Gastrocnemius medialis (tissue), 4 donors: ENCODE measurements around the gene RASA3. TPM values are rescaled to one million over a fixed set of nuclear protein-coding genes. Genes with fewer than 3 reads are reported as not detected.

Source experiments
- ATAC-seq, 2 donors: fragments of 150-250 bp; one replicate each; pipeline ENCODE4 v1.9.1; 2016
- DNase-seq, 2 donors: peaks; one replicate each; pipeline ENCODE4 v3.0.0-alpha.2; 2019
- H3K27ac ChIP-seq, 4 donors: fragments of 200-600 bp; sonication (generic); 1 replicate in 1 of 4; 2 replicates in 3 of 4; pipeline ENCODE4 v1.5.1; 2016 to 2018; ENCODE audit warnings: mild to moderate bottlenecking in 2 of 4, moderate library complexity in 1 of 4
- H3K27me3 ChIP-seq, 3 donors: fragments of 200-600 bp; sonication (generic) in 2 of 3; 1 replicate in 1 of 3; 2 replicates in 2 of 3; pipeline versions ENCODE4 v1.5.1 to v1.6.0; 2016 to 2019; ENCODE audit warnings: mild to moderate bottlenecking in 1 of 3, moderate library complexity in 1 of 3
- H3K36me3 ChIP-seq, 2 donors: fragments of 200-600 bp; sonication (generic) in 1 of 2; one replicate each; pipeline ENCODE4 v1.5.1; 2017 to 2018
- H3K4me1 ChIP-seq, 2 donors: fragments of 200-600 bp; sonication (generic) in 1 of 2; one replicate each; pipeline ENCODE4 v1.5.1; 2016 to 2017; ENCODE audit warnings: mild to moderate bottlenecking in 2 of 2
- H3K4me3 ChIP-seq, 4 donors: fragments of 200-600 bp; sonication (generic) in 3 of 4; 1 replicate in 1 of 4; 2 replicates in 3 of 4; pipeline ENCODE4 v1.5.1; 2016 to 2019; ENCODE audit warnings: mild to moderate bottlenecking in 2 of 4
- H3K9me3 ChIP-seq, 3 donors: fragments of 200-600 bp; sonication (generic) in 2 of 3; 1 replicate in 1 of 3; 2 replicates in 2 of 3; pipeline ENCODE4 v1.5.1; 2016 to 2019
- CTCF ChIP-seq, 5 experiments: fragments of 450-650 bp in 3 of 5; fragments of 200-600 bp in 2 of 5; sonication (generic) in 2 of 5; IDR thresholded peaks in 4 of 5; conservative IDR thresholded peaks in 1 of 5; 1 replicate in 4 of 5; 2 replicates in 1 of 5; pipeline ENCODE4 v1.5.1; 2016 to 2019; ENCODE audit warnings: antibody characterized with exemption in 5 of 5, mild to moderate bottlenecking in 3 of 5, moderate library complexity in 3 of 5
- POLR2A ChIP-seq, 2 donors: fragments of 450-650 bp; IDR thresholded peaks; one replicate each; pipeline ENCODE4 v1.6.1; 2017; ENCODE audit warnings: antibody characterized with exemption in 2 of 2, mild to moderate bottlenecking in 2 of 2, moderate library complexity in 2 of 2
- in situ Hi-C, 4 donors: fragments of 200-750 bp; cut with MboI; loops; one replicate each; pipeline versions ENCODE4 v1.15.0 to v1.8.0; 2017; ENCODE audit warnings: low sequenced_read_pairs in 4 of 4
- intact Hi-C: fragments of 100-400 bp; cut with DNase I; formaldehyde crosslinking; loops from one replicate; pipeline ENCODE4 v1.15.1; 2023; ENCODE audit warnings: low total_unique reads
- total RNA-seq, 4 donors: library from RNA; depleted of rRNA; stranded (reverse); fragments of >200 nt; gene quantifications; one replicate each; pipeline versions ENCODE4 v1.1.0 to v1.2.3, GENCODE V29; 2016

Gene RASA3
- total RNA-seq, 4 donors from 2014 or later, result 3.4 to 22.2 (median 10.8) TPM

GRCh38 chr13:113962975-113963374 lies 169.4 kb downstream of the RASA3 start:
- TF ChIP-seq POLR2A (IDR thresholded peaks at IDR 0.05) (no peak), CTCF (IDR thresholded peaks at IDR 0.05 in 4 of 5, conservative IDR thresholded peaks at IDR 0.05 in 1 of 5) (no peak)
- intact Hi-C loops, result no loop called here

GRCh38 chr13:113962386-113962785 lies 170.0 kb downstream of the RASA3 start:
- no peak for TF ChIP-seq CTCF (IDR thresholded peaks at IDR 0.05 in 4 of 5, conservative IDR thresholded peaks at IDR 0.05 in 1 of 5)
- H3K27ac ChIP-seq, result no peak overlapping the region
- H3K36me3 ChIP-seq, result no peaks in the 10 kb centered on the region
- no peak for ATAC-seq
- intact Hi-C loops (no loop called here), in situ Hi-C loops (no loop called here)
- DNase-seq, result no peak
- H3K4me1 ChIP-seq, result no peaks in the 10 kb centered on the region
- no peak overlapping the region for H3K4me3 ChIP-seq
- no peaks in the 10 kb centered on the region for H3K9me3 ChIP-seq
- H3K27me3 ChIP-seq, result no peaks in the 10 kb centered on the region

More at GRCh38 chr13:113962975-113963374, 169.4 kb downstream of the RASA3 start:
- Histone ChIP-seq H3K4me1 (no peaks in the 10 kb centered on the region), H3K27me3 (no peaks in the 10 kb centered on the region), H3K27ac (no peak overlapping the region), H3K36me3 (no peaks in the 10 kb centered on the region), H3K4me3 (no peak overlapping the region), H3K9me3 (no peaks in the 10 kb centered on the region)
- DNase-seq (no peak), ATAC-seq (no peak)
- in situ Hi-C loops, result no loop called here

- no peak overlapping the region for H3K4me3 ChIP-seq
- ATAC-seq, result no peak
- TF ChIP-seq CTCF (IDR thresholded peaks at IDR 0.05 in 4 of 5, conservative IDR thresholded peaks at IDR 0.05 in 1 of 5) (no peak), POLR2A (IDR thresholded peaks at IDR 0.05) (no peak)
- no peaks in the 10 kb centered on the region for H3K27me3 ChIP-seq
- in situ Hi-C loops (no loop called here), intact Hi-C loops (no loop called here)
- DNase-seq, result no peak
- no peaks in the 10 kb centered on the region for H3K36me3 ChIP-seq
- H3K4me1 ChIP-seq, result no peaks in the 10 kb centered on the region
- no peaks in the 10 kb centered on the region for H3K9me3 ChIP-seq
- H3K27ac ChIP-seq, result no peak overlapping the region
Observed at GRCh38 chr13:113960276-113960948, 172.0 kb downstream of the RASA3 start.

- Histone ChIP-seq H3K27ac (no peak overlapping the region), H3K36me3 (peaks cover 0 to 4% of the 10 kb centered on the region in 2 donors), H3K4me3 (no peak overlapping the region), H3K9me3 (no peaks in the 10 kb centered on the region), H3K4me1 (no peaks in the 10 kb centered on the region), H3K27me3 (no peaks in the 10 kb centered on the region)
- intact Hi-C loops (no loop called here), in situ Hi-C loops (no loop called here)
- peak in 1 of 2 donors; percentile 33 for ATAC-seq
- no peak for DNase-seq
- TF ChIP-seq POLR2A (IDR thresholded peaks at IDR 0.05) (no peak), CTCF (IDR thresholded peaks at IDR 0.05 in 4 of 5, conservative IDR thresholded peaks at IDR 0.05 in 1 of 5) (no peak)
Observed at GRCh38 chr13:113959198-113959597, 173.2 kb downstream of the RASA3 start.

GRCh38 chr13:113958373-113958772 lies 174.1 kb downstream of the RASA3 start:
- no peaks in the 10 kb centered on the region for H3K9me3 ChIP-seq
- H3K27ac ChIP-seq, result no peak overlapping the region
- intact Hi-C loops, result no loop called here
- DNase-seq (no peak), ATAC-seq (no peak)
- no peaks in the 10 kb centered on the region for H3K27me3 ChIP-seq
- no peak for TF ChIP-seq POLR2A (IDR thresholded peaks at IDR 0.05)
- no peak for TF ChIP-seq CTCF (IDR thresholded peaks at IDR 0.05 in 4 of 5, conservative IDR thresholded peaks at IDR 0.05 in 1 of 5)
- H3K4me1 ChIP-seq, result no peaks in the 10 kb centered on the region
- no peak overlapping the region for H3K4me3 ChIP-seq
- peaks cover 0 to 8% of the 10 kb centered on the region in 2 donors for H3K36me3 ChIP-seq
- in situ Hi-C loops, result no loop called here
